Subcutaneous adipose tissue (tissue), 4 donors: ENCODE measurements around the gene TASP1. TPM values are rescaled to one million over a fixed set of nuclear protein-coding genes. Genes with fewer than 3 reads are reported as not detected.

ENCODE experiments used
- total RNA-seq, 4 donors: library from RNA; depleted of rRNA; stranded (reverse); fragments of >200 nt; gene quantifications; one replicate each; pipeline ENCODE4 v1.1.0, GENCODE V29; 2016
- TF ChIP-seq, protein P1 (sequence below): fragments of 450-650 bp; IDR thresholded peaks from one replicate; pipeline ENCODE4 v1.5.1; 2016; ENCODE audit warnings: low read depth, mild to moderate bottlenecking, control low read depth, antibody characterized with exemption, moderate library complexity

Gene TASP1
- total RNA-seq, 4 donors from 2014 or later = 9.5 to 23.7 (median 11.8) TPM

- TF ChIP-seq, protein P1, sequence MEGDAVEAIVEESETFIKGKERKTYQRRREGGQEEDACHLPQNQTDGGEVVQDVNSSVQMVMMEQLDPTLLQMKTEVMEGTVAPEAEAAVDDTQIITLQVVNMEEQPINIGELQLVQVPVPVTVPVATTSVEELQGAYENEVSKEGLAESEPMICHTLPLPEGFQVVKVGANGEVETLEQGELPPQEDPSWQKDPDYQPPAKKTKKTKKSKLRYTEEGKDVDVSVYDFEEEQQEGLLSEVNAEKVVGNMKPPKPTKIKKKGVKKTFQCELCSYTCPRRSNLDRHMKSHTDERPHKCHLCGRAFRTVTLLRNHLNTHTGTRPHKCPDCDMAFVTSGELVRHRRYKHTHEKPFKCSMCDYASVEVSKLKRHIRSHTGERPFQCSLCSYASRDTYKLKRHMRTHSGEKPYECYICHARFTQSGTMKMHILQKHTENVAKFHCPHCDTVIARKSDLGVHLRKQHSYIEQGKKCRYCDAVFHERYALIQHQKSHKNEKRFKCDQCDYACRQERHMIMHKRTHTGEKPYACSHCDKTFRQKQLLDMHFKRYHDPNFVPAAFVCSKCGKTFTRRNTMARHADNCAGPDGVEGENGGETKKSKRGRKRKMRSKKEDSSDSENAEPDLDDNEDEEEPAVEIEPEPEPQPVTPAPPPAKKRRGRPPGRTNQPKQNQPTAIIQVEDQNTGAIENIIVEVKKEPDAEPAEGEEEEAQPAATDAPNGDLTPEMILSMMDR = no peak
Observed at GRCh38 chr20:13442986-13443385, 195.7 kb downstream of the TASP1 start.

- TF ChIP-seq, protein P1 = no peak
Observed at GRCh38 chr20:13441388-13441787, 197.3 kb downstream of the TASP1 start.

- TF ChIP-seq, protein P1 = no peak
Observed at GRCh38 chr20:13436530-13436929, 202.2 kb downstream of the TASP1 start.

- TF ChIP-seq, protein P1 = no peak
Observed at GRCh38 chr20:13432126-13432525, 206.6 kb downstream of the TASP1 start.

DNA sequence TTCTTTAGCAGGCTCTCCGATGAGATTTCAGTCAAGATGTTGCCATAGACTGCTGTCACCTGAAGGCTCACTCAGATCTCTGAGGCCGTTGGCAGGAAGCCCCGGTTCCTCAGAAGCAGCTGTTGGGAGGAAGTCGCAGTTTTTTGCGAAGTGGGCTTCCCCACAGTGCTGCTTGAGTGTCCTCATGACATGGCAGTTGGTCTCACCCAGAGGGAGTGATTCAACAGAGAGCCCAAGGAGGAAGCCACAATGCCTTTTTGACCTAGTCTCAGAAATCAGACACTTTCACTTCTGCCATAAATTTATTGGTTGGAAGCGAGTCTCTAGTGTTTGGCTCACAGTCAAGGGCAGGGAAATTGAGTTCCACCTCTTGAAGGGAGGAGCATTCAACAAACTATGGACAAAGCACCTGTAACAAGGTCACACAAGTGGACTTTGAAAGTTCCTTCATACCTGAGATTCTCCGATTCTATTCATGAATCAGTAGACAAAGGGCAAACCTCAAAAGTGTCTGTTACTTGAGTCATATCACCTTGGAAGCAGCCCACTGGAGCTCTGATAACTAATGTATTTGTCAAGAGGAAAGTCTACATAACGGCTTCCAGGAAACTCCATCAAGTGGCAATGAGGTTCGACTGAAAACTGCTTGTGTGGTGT, 208.3 kb downstream of the TASP1 start:
- TF ChIP-seq, protein P1 = no peak

DNA sequence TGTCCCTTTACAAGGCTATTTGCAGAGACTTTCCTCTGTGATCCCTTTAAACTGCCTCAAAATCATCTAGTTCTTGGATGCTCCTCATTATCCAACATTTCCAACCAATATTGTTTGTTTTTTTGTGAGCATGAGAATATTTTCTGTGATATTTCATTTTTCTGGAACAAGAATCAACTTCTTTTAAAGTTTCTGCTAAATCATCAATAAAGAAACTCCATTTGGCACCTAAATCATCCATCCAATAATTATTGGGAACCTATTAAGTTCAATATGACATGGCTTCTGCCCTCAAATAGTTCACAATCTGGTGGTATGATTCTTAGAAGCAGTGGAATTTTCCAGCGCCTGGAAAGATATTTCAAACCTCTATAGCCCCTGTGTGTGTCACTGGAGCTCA, 210.0 kb downstream of the TASP1 start:
- TF ChIP-seq, protein P1 = no peak

DNA sequence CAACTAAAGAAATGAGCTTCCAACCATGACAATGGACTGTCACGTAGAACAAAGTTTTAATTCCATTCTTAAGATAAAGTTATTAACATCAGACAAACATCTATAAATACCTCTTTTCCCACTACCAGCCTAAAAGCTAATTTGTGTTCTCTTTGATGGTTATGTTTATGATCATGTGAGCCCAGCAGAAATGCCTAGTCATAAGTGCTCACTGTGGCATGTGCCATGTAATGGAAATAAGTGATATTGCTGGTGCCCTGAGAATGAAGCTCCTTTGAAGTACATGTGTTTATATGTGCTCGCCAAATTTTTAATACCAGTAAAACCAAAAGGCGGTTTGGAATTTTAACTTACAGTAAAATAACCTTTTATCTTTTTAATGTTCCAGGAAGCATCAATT, 211.9 kb downstream of the TASP1 start:
- TF ChIP-seq, protein P1 = no peak
